ENCODE measurements around the gene CCDC6.
"Not testable (repeated sequence)": the region's sequence is repeated elsewhere in the genome, so short reads cannot be mapped to it uniquely, and the experiment has no call there.

The CCDC6 gene

DNA sequence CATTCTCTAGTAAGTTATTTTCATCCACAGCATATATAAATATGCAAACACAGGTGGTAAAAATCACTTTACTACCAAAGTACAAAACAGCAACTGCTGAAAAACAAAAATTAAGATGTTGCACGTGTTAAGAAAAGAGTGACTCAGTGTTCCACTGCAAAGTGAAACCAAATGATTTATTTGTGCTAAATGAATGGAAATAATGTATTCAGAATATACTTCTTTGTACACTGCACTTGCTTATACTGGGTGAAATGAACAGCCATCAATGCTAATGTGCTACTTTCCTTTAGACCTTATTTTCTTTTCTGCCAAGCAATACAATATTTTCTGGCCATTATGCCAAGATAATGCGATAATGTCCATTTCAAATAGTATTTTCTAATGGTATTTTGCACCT, 114.8 kb downstream of the CCDC6 start:
- Histone ChIP-seq H4K91ac (ENCODE audit: low read depth, low read length, poor library complexity) (no peak overlapping the region), H4K8ac (ENCODE audit: low read depth, low read length) (no peak overlapping the region), H3K18ac (ENCODE audit: low read length) (no peak overlapping the region), H3K4me1 (ENCODE audit: control insufficient read depth in 2 of 2, insufficient read depth in 1 of 2, low read depth in 1 of 2, low read length in 2 of 2) (peaks cover 0 to 2% of the 10 kb centered on the region in 2 donors), H2BK12ac (ENCODE audit: low read length) (no peak overlapping the region), H3K9ac (ENCODE audit: low read depth, low read length, poor library complexity) (no peak overlapping the region), H3K4ac (ENCODE audit: low read length) (no peak overlapping the region), H3K27me3 (ENCODE audit: control insufficient read depth in 3 of 3, insufficient read depth in 3 of 3, low read depth in 1 of 3, low read length in 3 of 3) (no peaks in the 10 kb centered on the region), H3K4me3 (ENCODE audit: low read length in 2 of 2) (no peak overlapping the region), H2BK5ac (ENCODE audit: low read length) (no peak overlapping the region), H3K79me1 (ENCODE audit: low read depth, low read length) (no peaks in the 10 kb centered on the region), H2BK15ac (ENCODE audit: low read length) (no peak overlapping the region), H3K4me2 (ENCODE audit: insufficient read depth, low read length, poor library complexity, severe bottlenecking) (no peak overlapping the region), H3K9me3 (replicated peaks in 1 of 2; ENCODE audit: control insufficient read depth in 2 of 2, insufficient read depth in 1 of 2, low read depth in 1 of 2, low read length in 2 of 2) (no peaks in the 10 kb centered on the region), H3K23ac (ENCODE audit: low read depth, low read length, poor library complexity) (no peak overlapping the region), H3K14ac (ENCODE audit: low read length) (no peak overlapping the region), H2BK120ac (ENCODE audit: low read depth, low read length) (no peak overlapping the region), H2AK5ac (ENCODE audit: low read depth, low read length) (no peak overlapping the region), H3K36me3 (replicated peaks in 1 of 2; ENCODE audit: control insufficient read depth in 2 of 2, insufficient read depth in 2 of 2, low read length in 2 of 2) (peaks cover 8 to 54% of the 10 kb centered on the region in 2 donors), H2AFZ (ENCODE audit: low read length) (no peak overlapping the region), H3K27ac (replicated peaks; ENCODE audit: low read length) (no peak overlapping the region)
- WGBS, 2 donors (ENCODE audit: extremely low coverage in 2 of 2, insufficient read length in 2 of 2, insufficient replicate concordance in 1 of 2), result no CpG with 5 or more reads among the region's 2 CpGs
- no peak for DNase-seq (ENCODE audit: low spot score)

DNA sequence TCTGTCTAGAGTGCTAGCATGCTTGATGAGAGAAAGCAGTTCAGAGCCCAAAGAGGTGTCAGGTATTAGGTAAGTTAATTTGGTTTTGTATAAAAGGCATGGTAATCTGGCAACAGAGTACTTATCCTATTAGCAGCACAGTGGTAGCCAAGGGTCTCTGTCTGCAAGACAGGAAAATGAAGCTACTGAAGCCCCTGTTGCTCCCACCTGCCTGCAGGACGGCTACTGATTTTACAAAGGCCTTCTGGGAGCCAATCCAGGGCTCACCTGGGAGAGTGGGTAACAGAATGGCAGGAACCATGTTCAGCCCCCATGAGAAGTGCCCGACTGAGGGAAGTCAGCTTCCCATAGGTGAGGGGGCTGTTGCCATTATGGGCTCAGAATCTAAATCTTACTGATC, 116.3 kb downstream of the CCDC6 start:
- H3K4ac ChIP-seq (ENCODE audit: low read length); H3K4me3 ChIP-seq (ENCODE audit: low read length in 2 of 2); H2BK12ac ChIP-seq (ENCODE audit: low read length); H3K27me3 ChIP-seq (ENCODE audit: control insufficient read depth in 3 of 3, insufficient read depth in 3 of 3, low read depth in 1 of 3, low read length in 3 of 3); H3K9ac ChIP-seq (ENCODE audit: low read depth, low read length, poor library complexity); H3K14ac ChIP-seq (ENCODE audit: low read length); H4K8ac ChIP-seq (ENCODE audit: low read depth, low read length); H2AFZ ChIP-seq (ENCODE audit: low read length); H2BK120ac ChIP-seq (ENCODE audit: low read depth, low read length); H3K9me3 ChIP-seq (replicated peaks in 1 of 2; ENCODE audit: control insufficient read depth in 2 of 2, insufficient read depth in 1 of 2, low read depth in 1 of 2, low read length in 2 of 2); H4K91ac ChIP-seq (ENCODE audit: low read depth, low read length, poor library complexity); H3K18ac ChIP-seq (ENCODE audit: low read length); H3K23ac ChIP-seq (ENCODE audit: low read depth, low read length, poor library complexity); H2AK5ac ChIP-seq (ENCODE audit: low read depth, low read length); H3K27ac ChIP-seq (replicated peaks; ENCODE audit: low read length); H3K79me1 ChIP-seq (ENCODE audit: low read depth, low read length); H3K4me2 ChIP-seq (ENCODE audit: insufficient read depth, low read length, poor library complexity, severe bottlenecking); DNase-seq (ENCODE audit: low spot score); H3K4me1 ChIP-seq (ENCODE audit: control insufficient read depth in 2 of 2, insufficient read depth in 1 of 2, low read depth in 1 of 2, low read length in 2 of 2); H2BK15ac ChIP-seq (ENCODE audit: low read length); H2BK5ac ChIP-seq (ENCODE audit: low read length): not testable (repeated sequence)
- WGBS, 2 donors (ENCODE audit: extremely low coverage in 2 of 2, insufficient read length in 2 of 2, insufficient replicate concordance in 1 of 2), result no CpG with 5 or more reads among the region's 2 CpGs
- H3K36me3 ChIP-seq (replicated peaks in 1 of 2; ENCODE audit: control insufficient read depth in 2 of 2, insufficient read depth in 2 of 2, low read length in 2 of 2), result peaks cover 8 to 52% of the 10 kb centered on the region in 2 donors

GRCh38 chr10:59788914-59789313, 117.4 kb downstream of the CCDC6 start:
- H3K18ac ChIP-seq (ENCODE audit: low read length); H3K14ac ChIP-seq (ENCODE audit: low read length); H3K23ac ChIP-seq (ENCODE audit: low read depth, low read length, poor library complexity); H3K27me3 ChIP-seq (ENCODE audit: control insufficient read depth in 3 of 3, insufficient read depth in 3 of 3, low read depth in 1 of 3, low read length in 3 of 3); H2BK12ac ChIP-seq (ENCODE audit: low read length); H3K4me1 ChIP-seq (ENCODE audit: control insufficient read depth in 2 of 2, insufficient read depth in 1 of 2, low read depth in 1 of 2, low read length in 2 of 2); H3K4me2 ChIP-seq (ENCODE audit: insufficient read depth, low read length, poor library complexity, severe bottlenecking); H2BK5ac ChIP-seq (ENCODE audit: low read length); H2AFZ ChIP-seq (ENCODE audit: low read length); H3K27ac ChIP-seq (replicated peaks; ENCODE audit: low read length); H3K79me1 ChIP-seq (ENCODE audit: low read depth, low read length); H2BK15ac ChIP-seq (ENCODE audit: low read length); H4K91ac ChIP-seq (ENCODE audit: low read depth, low read length, poor library complexity); H4K8ac ChIP-seq (ENCODE audit: low read depth, low read length); DNase-seq (ENCODE audit: low spot score); H3K9ac ChIP-seq (ENCODE audit: low read depth, low read length, poor library complexity); H3K4ac ChIP-seq (ENCODE audit: low read length); H2BK120ac ChIP-seq (ENCODE audit: low read depth, low read length); H2AK5ac ChIP-seq (ENCODE audit: low read depth, low read length); H3K9me3 ChIP-seq (replicated peaks in 1 of 2; ENCODE audit: control insufficient read depth in 2 of 2, insufficient read depth in 1 of 2, low read depth in 1 of 2, low read length in 2 of 2); H3K4me3 ChIP-seq (ENCODE audit: low read length in 2 of 2): not testable (repeated sequence)
- WGBS, 2 donors (ENCODE audit: extremely low coverage in 2 of 2, insufficient read length in 2 of 2, insufficient replicate concordance in 1 of 2), result no CpG with 5 or more reads among the region's 5 CpGs
- peaks cover 6 to 43% of the 10 kb centered on the region in 2 donors for H3K36me3 ChIP-seq (replicated peaks in 1 of 2; ENCODE audit: control insufficient read depth in 2 of 2, insufficient read depth in 2 of 2, low read length in 2 of 2)

GRCh38 chr10:59787032-59787431, 119.3 kb downstream of the CCDC6 start:
- not testable (repeated sequence) for H3K23ac ChIP-seq (ENCODE audit: low read depth, low read length, poor library complexity); H3K4me3 ChIP-seq (ENCODE audit: low read length in 2 of 2)

More at GRCh38 chr10:59787032-59787431, 119.3 kb downstream of the CCDC6 start:
- not testable (repeated sequence) for H3K4me2 ChIP-seq (ENCODE audit: insufficient read depth, low read length, poor library complexity, severe bottlenecking); H4K8ac ChIP-seq (ENCODE audit: low read depth, low read length); H3K9me3 ChIP-seq (replicated peaks in 1 of 2; ENCODE audit: control insufficient read depth in 2 of 2, insufficient read depth in 1 of 2, low read depth in 1 of 2, low read length in 2 of 2); H3K18ac ChIP-seq (ENCODE audit: low read length); H3K27me3 ChIP-seq (ENCODE audit: control insufficient read depth in 3 of 3, insufficient read depth in 3 of 3, low read depth in 1 of 3, low read length in 3 of 3); H3K9ac ChIP-seq (ENCODE audit: low read depth, low read length, poor library complexity); H2AK5ac ChIP-seq (ENCODE audit: low read depth, low read length); H2BK120ac ChIP-seq (ENCODE audit: low read depth, low read length); H2BK12ac ChIP-seq (ENCODE audit: low read length); H3K79me1 ChIP-seq (ENCODE audit: low read depth, low read length); H2AFZ ChIP-seq (ENCODE audit: low read length); H2BK15ac ChIP-seq (ENCODE audit: low read length); H3K4me1 ChIP-seq (ENCODE audit: control insufficient read depth in 2 of 2, insufficient read depth in 1 of 2, low read depth in 1 of 2, low read length in 2 of 2); H2BK5ac ChIP-seq (ENCODE audit: low read length); H3K14ac ChIP-seq (ENCODE audit: low read length); DNase-seq (ENCODE audit: low spot score); H3K27ac ChIP-seq (replicated peaks; ENCODE audit: low read length); H4K91ac ChIP-seq (ENCODE audit: low read depth, low read length, poor library complexity); H3K4ac ChIP-seq (ENCODE audit: low read length)
- H3K36me3 ChIP-seq (replicated peaks in 1 of 2; ENCODE audit: control insufficient read depth in 2 of 2, insufficient read depth in 2 of 2, low read length in 2 of 2), result peaks cover 0 to 26% of the 10 kb centered on the region in 2 donors
- no CpG with 5 or more reads among the region's 7 CpGs for WGBS, 2 donors (ENCODE audit: extremely low coverage in 2 of 2, insufficient read length in 2 of 2, insufficient replicate concordance in 1 of 2)
